SU-DHL-6 (cell line): ENCODE results near the gene SHMT1.

Experiments used
- H2AFZ ChIP-seq: fragments of 200-600 bp; sonication (generic); 2 replicates; pipeline ENCODE4 v1.6.1; 2014; ENCODE audit warnings: low read depth, mild to moderate bottlenecking, moderate library complexity, mixed read lengths, antibody characterized with exemption, low read length; ENCODE audit not compliant: severe bottlenecking
- H3F3A ChIP-seq: fragments of 200-600 bp; shearing (Covaris generic); 2 replicates; pipeline ENCODE4 v1.6.0; 2016; ENCODE audit warnings: antibody characterized with exemption, mild to moderate bottlenecking; ENCODE audit not compliant: insufficient read depth
- H3K27ac ChIP-seq: fragments of 200-600 bp; sonication (generic); 2 replicates; pipeline ENCODE4 v1.5.1; 2016; ENCODE audit warnings: low read depth, mild to moderate bottlenecking, low read length, moderate library complexity, mixed read lengths
- H3K27me3 ChIP-seq: fragments of 200-600 bp; sonication (generic), shearing (Covaris generic); 2 replicates; pipeline ENCODE4 v1.6.0; 2014; ENCODE audit warnings: mild to moderate bottlenecking, low read length
- H3K36me3 ChIP-seq: fragments of 200-600 bp; sonication (generic); 2 replicates; pipeline ENCODE4 v1.6.1; 2014; ENCODE audit warnings: mild to moderate bottlenecking, low read length, mixed read lengths
- H3K4me2 ChIP-seq: fragments of 300-600, 200-600 bp; shearing (Covaris generic), sonication (generic); 2 replicates; pipeline ENCODE4 v1.6.0; 2014; ENCODE audit warnings: low read length, low read depth, mild to moderate bottlenecking; ENCODE audit not compliant: poor library complexity, severe bottlenecking
- H3K4me3 ChIP-seq: fragments of 200-600 bp; sonication (generic); 2 replicates; pipeline ENCODE4 v1.5.1; 2014; ENCODE audit warnings: antibody characterized with exemption, low read length, mild to moderate bottlenecking, mixed read lengths; ENCODE audit not compliant: insufficient read depth, poor library complexity, severe bottlenecking
- H3K79me2 ChIP-seq: fragments of 200-600 bp; sonication (generic); 2 replicates; pipeline ENCODE4 v1.6.1; 2014; ENCODE audit warnings: mild to moderate bottlenecking, low read length, moderate library complexity; ENCODE audit not compliant: insufficient read depth
- H3K9ac ChIP-seq: fragments of 200-600 bp; sonication (generic); 2 replicates; pipeline ENCODE4 v1.7.0; 2014; ENCODE audit warnings: mild to moderate bottlenecking, low read length
- H3K9me2 ChIP-seq: fragments of 200-600 bp; sonication (generic); replicated peaks from 2 replicates; pipeline ENCODE4 v1.6.1; 2014; ENCODE audit warnings: low read length; ENCODE audit not compliant: insufficient read depth
- H3K9me3 ChIP-seq: fragments of 200-600 bp; sonication (generic); 2 replicates; pipeline ENCODE4 v1.6.1; 2014; ENCODE audit warnings: low read length, mixed read lengths; ENCODE audit not compliant: insufficient read depth
- H4K20me1 ChIP-seq: fragments of 200-600 bp; sonication (generic); 2 replicates; pipeline ENCODE4 v1.6.1; 2014; ENCODE audit warnings: low read depth, mild to moderate bottlenecking, antibody characterized with exemption, low read length, moderate library complexity, mixed read lengths
- EZH2phosphoT487 ChIP-seq: fragments of 200-600 bp; sonication (generic), shearing (Covaris generic); conservative IDR thresholded peaks from 2 replicates; pipeline ENCODE4 v1.6.1; 2018; ENCODE audit warnings: mild to moderate bottlenecking, antibody characterized with exemption, low read length, moderate library complexity, mixed read lengths
- TF ChIP-seq, protein P1 (sequence below): fragments of 200-600 bp; sonication (generic); IDR thresholded peaks from one replicate; pipeline ENCODE4 v1.5.1; 2017; ENCODE audit warnings: antibody characterized with exemption, mild to moderate bottlenecking, low read length, moderate library complexity; ENCODE audit not compliant: insufficient read depth, poor library complexity, severe bottlenecking

Gene SHMT1

GRCh38 chr17:18291718-18292540 is 71.4 kb downstream of the SHMT1 start:
- no peak overlapping the region for H3K27ac ChIP-seq
- H3K4me2 ChIP-seq, result no peak overlapping the region
- H2AFZ ChIP-seq, result no peak overlapping the region
- no peak for TF ChIP-seq EZH2phosphoT487
- TF ChIP-seq, protein P1, sequence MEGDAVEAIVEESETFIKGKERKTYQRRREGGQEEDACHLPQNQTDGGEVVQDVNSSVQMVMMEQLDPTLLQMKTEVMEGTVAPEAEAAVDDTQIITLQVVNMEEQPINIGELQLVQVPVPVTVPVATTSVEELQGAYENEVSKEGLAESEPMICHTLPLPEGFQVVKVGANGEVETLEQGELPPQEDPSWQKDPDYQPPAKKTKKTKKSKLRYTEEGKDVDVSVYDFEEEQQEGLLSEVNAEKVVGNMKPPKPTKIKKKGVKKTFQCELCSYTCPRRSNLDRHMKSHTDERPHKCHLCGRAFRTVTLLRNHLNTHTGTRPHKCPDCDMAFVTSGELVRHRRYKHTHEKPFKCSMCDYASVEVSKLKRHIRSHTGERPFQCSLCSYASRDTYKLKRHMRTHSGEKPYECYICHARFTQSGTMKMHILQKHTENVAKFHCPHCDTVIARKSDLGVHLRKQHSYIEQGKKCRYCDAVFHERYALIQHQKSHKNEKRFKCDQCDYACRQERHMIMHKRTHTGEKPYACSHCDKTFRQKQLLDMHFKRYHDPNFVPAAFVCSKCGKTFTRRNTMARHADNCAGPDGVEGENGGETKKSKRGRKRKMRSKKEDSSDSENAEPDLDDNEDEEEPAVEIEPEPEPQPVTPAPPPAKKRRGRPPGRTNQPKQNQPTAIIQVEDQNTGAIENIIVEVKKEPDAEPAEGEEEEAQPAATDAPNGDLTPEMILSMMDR, result no peak
- no peaks in the 10 kb centered on the region for H3K9me2 ChIP-seq
- no peak overlapping the region for H3K4me3 ChIP-seq
- no peaks in the 10 kb centered on the region for H3K9me3 ChIP-seq
- no peaks in the 10 kb centered on the region for H4K20me1 ChIP-seq
- peaks cover 10% of the 10 kb centered on the region; the same call in 1 of the 2 replicates for H3K36me3 ChIP-seq
- no peaks in the 10 kb centered on the region for H3F3A ChIP-seq
- no peaks in the 10 kb centered on the region for H3K27me3 ChIP-seq
- no peak overlapping the region for H3K9ac ChIP-seq
- no peaks in the 10 kb centered on the region for H3K79me2 ChIP-seq

DNA sequence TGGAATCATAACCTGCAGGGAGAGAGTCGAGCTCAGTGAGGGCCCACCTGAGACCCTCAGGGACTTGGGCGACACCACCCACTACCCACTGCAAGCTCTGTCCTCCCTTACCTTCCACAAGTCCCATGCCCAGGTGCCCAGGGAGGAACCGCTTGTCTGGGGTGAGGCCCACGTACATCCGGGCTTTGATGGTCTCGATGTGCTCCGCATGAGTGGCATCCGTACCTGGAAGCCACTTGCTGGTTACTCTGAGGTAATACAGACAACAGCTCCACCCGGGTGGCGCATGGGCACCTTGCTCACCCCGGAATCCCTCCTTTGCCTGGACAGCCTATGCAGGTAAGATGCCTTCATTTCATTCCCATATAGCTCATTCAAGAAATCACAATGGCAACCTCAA is 78.1 kb downstream of the SHMT1 start:
- Histone ChIP-seq H4K20me1 (no peaks in the 10 kb centered on the region), H3K36me3 (peaks cover 29% of the 10 kb centered on the region), H2AFZ (no peak overlapping the region), H3K79me2 (no peaks in the 10 kb centered on the region), H3K4me2 (no peak overlapping the region), H3K4me3 (no peak overlapping the region), H3K9me2 (no peaks in the 10 kb centered on the region), H3F3A (no peaks in the 10 kb centered on the region), H3K9me3 (no peaks in the 10 kb centered on the region), H3K9ac (no peak overlapping the region), H3K27ac (no peak overlapping the region), H3K27me3 (no peaks in the 10 kb centered on the region)
- TF ChIP-seq EZH2phosphoT487, result no peak
- TF ChIP-seq, protein P1, result no peak

DNA sequence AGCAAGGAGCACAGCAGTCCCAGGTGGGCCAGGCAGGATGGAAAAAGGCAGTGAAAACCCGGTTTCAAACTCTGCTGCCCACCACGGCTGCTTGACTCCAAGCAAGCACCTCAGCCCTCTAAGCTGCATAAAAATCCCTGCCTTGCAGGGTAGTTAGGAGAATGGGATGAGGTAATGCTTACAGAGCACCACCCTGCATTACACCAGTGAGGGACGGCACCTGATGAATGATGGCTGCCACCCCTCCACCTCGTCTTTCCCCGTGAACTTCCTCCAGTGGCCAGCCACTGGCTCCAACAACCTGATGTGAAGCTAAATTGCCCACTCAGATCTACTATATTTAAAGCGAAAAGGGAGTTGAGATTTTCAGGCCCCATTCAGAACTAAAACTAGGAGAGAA is 81.6 kb downstream of the SHMT1 start:
- Histone ChIP-seq H4K20me1 (no peaks in the 10 kb centered on the region), H3K27me3 (no peaks in the 10 kb centered on the region), H3K9me3 (no peaks in the 10 kb centered on the region), H3K36me3 (peaks cover 33% of the 10 kb centered on the region), H3K79me2 (no peaks in the 10 kb centered on the region), H2AFZ (no peak overlapping the region), H3K9me2 (no peaks in the 10 kb centered on the region), H3F3A (no peaks in the 10 kb centered on the region), H3K4me2 (no peak overlapping the region), H3K4me3 (no peak overlapping the region), H3K9ac (no peak overlapping the region), H3K27ac (no peak overlapping the region)
- no peak for TF ChIP-seq EZH2phosphoT487
- TF ChIP-seq, protein P1, result no peak
